ENCODE data around the gene FGD5.

FGD5 gene

GRCh38 chr3:14818804-14819500 lies at the start of gene FGD5:
FGD5 (plus strand) TSS chr3:14818962; CDS start chr3:14819072, 110 bp downstream.
- TF ChIP-seq CTCF (IDR thresholded peaks at IDR 0.05), result no peak

GRCh38 chr3:14769544-14770325 lies 49.0 kb upstream of the FGD5 start:
- TF ChIP-seq CTCF (IDR thresholded peaks at IDR 0.05), result no peak

- no peak for TF ChIP-seq CTCF (IDR thresholded peaks at IDR 0.05)
Observed at GRCh38 chr3:14770591-14770990, 48.2 kb upstream of the FGD5 start.

- no peak for TF ChIP-seq CTCF (IDR thresholded peaks at IDR 0.05)
Observed at GRCh38 chr3:14771593-14772497, 46.9 kb upstream of the FGD5 start.

- no peak for TF ChIP-seq CTCF (IDR thresholded peaks at IDR 0.05)
Observed at GRCh38 chr3:14772533-14773138, 46.1 kb upstream of the FGD5 start.

- TF ChIP-seq CTCF (IDR thresholded peaks at IDR 0.05), result no peak
Observed at GRCh38 chr3:14773281-14773680, 45.5 kb upstream of the FGD5 start.

GRCh38 chr3:14773691-14774128 lies 45.1 kb upstream of the FGD5 start:
- no peak for TF ChIP-seq CTCF (IDR thresholded peaks at IDR 0.05)

All from LNCAP (cell line).